SK-N-SH (cell line): Measurements from ENCODE around the gene MAN2B1. TPM values are rescaled to one million over a fixed set of nuclear protein-coding genes. Genes with fewer than 3 reads are reported as not detected.
"Not testable (repeated sequence)": the region's sequence is repeated elsewhere in the genome, so short reads cannot be mapped to it uniquely, and the experiment has no call there.

ENCODE experiments used
- CTCF ChIA-PET: fragments of 300-600, 350-600 bp; formaldehyde crosslinking; extraction: SDS; loops from one replicate; lab custom pipeline; 2021; lab: Yijun Ruan, JAX
- POLR2A ChIA-PET: fragments of 350-600 bp; sonication (Branson Sonifier 250); formaldehyde crosslinking; extraction: SDS; loops from one replicate; lab custom pipeline; 2020; ENCODE audit warnings: antibody characterized with exemption, inconsistent platforms; lab: Yijun Ruan, JAX
- DNase-seq: peaks from one replicate; pipeline ENCODE4 v3.0.0; 2012
- H2AFZ ChIP-seq: fragments of 200-600 bp; sonication (generic); 2 replicates; pipeline ENCODE4 v1.8.1; 2016; ENCODE audit warnings: antibody characterized with exemption, mild to moderate bottlenecking, low read depth
- H3F3A ChIP-seq: fragments of 200-600 bp; sonication (generic); replicated peaks from 2 replicates; pipeline ENCODE3; 2016; ENCODE audit warnings: antibody characterized with exemption, mild to moderate bottlenecking; ENCODE audit not compliant: insufficient read depth
- H3K27ac ChIP-seq, 2 experiments: fragments of 200-500 bp in 1 of 2; fragments of 200-600 bp in 1 of 2; sonication (Bioruptor generic) in 1 of 2; sonication (generic), shearing (Covaris generic) in 1 of 2; 2 replicates each; pipeline versions ENCODE4 v1.5.1 to v1.6.1; 2014 to 2016; ENCODE audit warnings: low read depth in 2 of 2, inconsistent platforms in 1 of 2, low read length in 1 of 2, mild to moderate bottlenecking in 1 of 2, mixed read lengths in 1 of 2
- H3K27me3 ChIP-seq: fragments of 200-600 bp; sonication (generic), shearing (Covaris generic); 2 replicates; pipeline ENCODE4 v1.6.1; 2016; ENCODE audit warnings: mixed run types; ENCODE audit not compliant: insufficient read depth
- H3K36me3 ChIP-seq, 2 experiments: fragments of 200-500 bp in 1 of 2; fragments of 200-600 bp in 1 of 2; sonication (Bioruptor generic) in 1 of 2; sonication (generic) in 1 of 2; replicated peaks in 1 of 2; 2 replicates each; pipeline versions ENCODE3 to v1.5.1; 2014 to 2016; ENCODE audit warnings: low read length in 1 of 2, mild to moderate bottlenecking in 1 of 2; ENCODE audit not compliant: insufficient read depth in 2 of 2, control insufficient read depth in 1 of 2
- H3K4me1 ChIP-seq, 2 experiments: fragments of 200-500 bp in 1 of 2; fragments of 200-600 bp in 1 of 2; sonication (Bioruptor generic) in 1 of 2; sonication (generic), shearing (Covaris generic) in 1 of 2; 2 replicates each; pipeline versions ENCODE4 v1.5.1 to v1.6.1; 2014 to 2016; ENCODE audit warnings: low read depth in 1 of 2, low read length in 1 of 2, mixed run types in 1 of 2; ENCODE audit not compliant: insufficient read depth in 2 of 2, control insufficient read depth in 1 of 2
- H3K4me2 ChIP-seq: fragments of 200-600 bp; sonication (generic), shearing (Covaris generic); 2 replicates; pipeline ENCODE4 v1.6.1; 2017; ENCODE audit warnings: mixed run types
- H3K4me3 ChIP-seq, 2 experiments: fragments of 200-500 bp in 1 of 2; fragments of 200-600 bp in 1 of 2; sonication (Bioruptor generic) in 1 of 2; sonication (generic), shearing (Covaris generic) in 1 of 2; 2 replicates each; pipeline versions ENCODE4 v1.5.1 to v1.8.1; 2014 to 2016; ENCODE audit warnings: low read depth in 2 of 2, inconsistent platforms in 1 of 2, low read length in 1 of 2, mild to moderate bottlenecking in 1 of 2, mixed read lengths in 1 of 2, moderate library complexity in 1 of 2
- H3K79me2 ChIP-seq: fragments of 200-600 bp; sonication (generic); 2 replicates; pipeline ENCODE4 v1.8.1; 2017; ENCODE audit warnings: mild to moderate bottlenecking; ENCODE audit not compliant: insufficient read depth
- H3K9ac ChIP-seq: fragments of 200-600 bp; sonication (generic); 2 replicates; pipeline ENCODE4 v1.6.1; 2017; ENCODE audit warnings: mixed run types
- H3K9me2 ChIP-seq: fragments of 200-600 bp; sonication (generic); 2 replicates; pipeline ENCODE4 v1.6.1; 2017; ENCODE audit warnings: mixed run types
- H3K9me3 ChIP-seq: fragments of 200-600 bp; sonication (generic); 2 replicates; pipeline ENCODE4 v1.6.1; 2017; ENCODE audit warnings: mixed run types, mild to moderate bottlenecking, moderate library complexity
- H4K20me1 ChIP-seq: fragments of 200-600 bp; sonication (generic); 2 replicates; pipeline ENCODE4 v1.6.1; 2017; ENCODE audit warnings: mild to moderate bottlenecking, mixed run types; ENCODE audit not compliant: insufficient read depth
- CHD2 ChIP-seq: fragments of 150-350 bp; IDR thresholded peaks from 2 replicates; pipeline ENCODE4 v1.6.1; 2018; ENCODE audit warnings: low read length; ENCODE audit not compliant: partially characterized antibody
- CTCF ChIP-seq: fragments of 200-600 bp; sonication (generic); IDR thresholded peaks from 2 replicates; pipeline ENCODE4 v1.6.1; 2017; ENCODE audit warnings: antibody characterized with exemption, mild to moderate bottlenecking, moderate library complexity
- ELF1 ChIP-seq: IDR thresholded peaks from 2 replicates; pipeline ENCODE4 v1.4.0; 2012
- EP300 ChIP-seq, 2 experiments: IDR thresholded peaks; 2 replicates each; pipeline versions ENCODE4 v1.4.0 to v1.6.1; 2012; ENCODE audit warnings: borderline replicate concordance in 1 of 2, low read depth in 1 of 2, low read length in 1 of 2
- GABPA ChIP-seq: IDR thresholded peaks from 2 replicates; pipeline ENCODE4 v1.4.0; 2012; ENCODE audit warnings: low read depth, mild to moderate bottlenecking
- GATA2 ChIP-seq: sonication (generic); formaldehyde crosslinking; IDR thresholded peaks from 2 replicates; pipeline ENCODE4 v1.5.0; 2020; ENCODE audit warnings: mild to moderate bottlenecking, missing genetic modification reagents
- JUND ChIP-seq: IDR thresholded peaks from 2 replicates; pipeline ENCODE4 v1.4.0; 2012
- MAX ChIP-seq: IDR thresholded peaks from 2 replicates; pipeline ENCODE4 v1.4.0; 2012; ENCODE audit warnings: low read depth
- NFIC ChIP-seq: IDR thresholded peaks from 2 replicates; pipeline ENCODE4 v1.4.0; 2012; ENCODE audit warnings: borderline replicate concordance
- POLR2AphosphoS5 ChIP-seq: IDR thresholded peaks from 2 replicates; pipeline ENCODE4 v1.6.1; 2012; ENCODE audit warnings: low read depth, low read length
- RFX5 ChIP-seq: IDR thresholded peaks from 2 replicates; pipeline ENCODE4 v1.6.1; 2012; ENCODE audit warnings: mild to moderate bottlenecking, improper control_type of control experiment, low read length
- RXRA ChIP-seq: IDR thresholded peaks from 2 replicates; pipeline ENCODE4 v1.4.0; 2012; ENCODE audit warnings: low read depth, mild to moderate bottlenecking, borderline replicate concordance
- SIN3A ChIP-seq: IDR thresholded peaks from 2 replicates; pipeline ENCODE4 v1.6.1; 2012; ENCODE audit warnings: low read depth, mild to moderate bottlenecking, low read length, moderate library complexity, borderline replicate concordance
- SMC3 ChIP-seq: IDR thresholded peaks from 2 replicates; pipeline ENCODE4 v1.6.1; 2012; ENCODE audit warnings: low read depth, low read length, improper control_type of control experiment
- TAF1 ChIP-seq: IDR thresholded peaks from 2 replicates; pipeline ENCODE4 v1.6.1; 2012; ENCODE audit warnings: low read depth, mild to moderate bottlenecking, low read length, moderate library complexity, borderline replicate concordance
- TEAD4 ChIP-seq: IDR thresholded peaks from 2 replicates; pipeline ENCODE4 v1.4.0; 2012; ENCODE audit warnings: mild to moderate bottlenecking, borderline replicate concordance; ENCODE audit not compliant: insufficient read depth
- USF2 ChIP-seq: fragments of 150-350 bp; IDR thresholded peaks from 2 replicates; pipeline ENCODE4 v1.6.1; 2017; ENCODE audit warnings: antibody characterized with exemption, low read length, low read depth, borderline replicate concordance
- YY1 ChIP-seq: IDR thresholded peaks from 2 replicates; pipeline ENCODE4 v1.4.0; 2012; ENCODE audit warnings: low read depth, mild to moderate bottlenecking
- ZBTB33 ChIP-seq: IDR thresholded peaks from 2 replicates; pipeline ENCODE4 v1.4.0; 2012; ENCODE audit warnings: low read depth, borderline replicate concordance
- WGBS: methylation state at CpG from one replicate; pipeline ENCODE4 v1.1.6; 2017; ENCODE audit warnings: low lambda C conversion rate; 5-methylcytosine and 5-hydroxymethylcytosine counted together
- polyA plus RNA-seq, 3 experiments: library from polyadenylated mRNA; depleted of rRNA; stranded (reverse); fragments of >200 nt; gene quantifications; 2 replicates each; pipeline ENCODE4 v1.2.3, GENCODE V29; 2012

MAN2B1 gene
- polyA plus RNA-seq, 1 of the 3 experiments (the other 2 are of a cell fraction): 47.0 TPM

GRCh38 chr19:12646551-12646950, 20.0 kb downstream of the MAN2B1 start:
- WGBS: 94% methylated on average over 10 of the region's 10 CpGs
- Histone ChIP-seq H3K79me2 (no peaks in the 10 kb centered on the region), H3K36me3 (no peaks in the 10 kb centered on the region), H3K4me3 (no peak overlapping the region), H3K27me3 (no peaks in the 10 kb centered on the region), H3K4me1 (peaks cover 0 to 8% of the 10 kb centered on the region in 2 experiments; a peak in 1 of 4 replicates), H3K27ac (no peak overlapping the region), H3K9me3 (no peaks in the 10 kb centered on the region), H3K4me2 (no peak overlapping the region), H4K20me1 (no peaks in the 10 kb centered on the region), H3K9ac (no peak overlapping the region), H2AFZ (no peak overlapping the region)
- CTCF ChIA-PET: interaction anchor here (1.6 kb wide), 1 partner anchor 26 kb away, joined by 9 read pairs; no protein-coding TSS in a partner anchor
- POLR2A ChIA-PET: interaction anchor here (0.6 kb wide), 1 partner anchor 11 kb away, joined by 3 read pairs; no protein-coding TSS in a partner anchor
- peak; percentile 17 for DNase-seq
- no peak for TF ChIP-seq RXRA
- TF ChIP-seq CTCF: no peak
- no peak for TF ChIP-seq NFIC
- TF ChIP-seq EP300 (IDR thresholded peaks at IDR 0.05; ENCODE audit: borderline replicate concordance in 1 of 2, low read depth in 1 of 2, low read length in 1 of 2): no peak
- no peak for TF ChIP-seq CHD2
- no peak for TF ChIP-seq MAX
- no peak for TF ChIP-seq GABPA
- TF ChIP-seq POLR2AphosphoS5: no peak
- TF ChIP-seq TAF1: no peak
- TF ChIP-seq JUND: no peak
- no peak for TF ChIP-seq USF2
- TF ChIP-seq YY1: no peak
- no peak for TF ChIP-seq RFX5
- TF ChIP-seq ELF1: no peak
- TF ChIP-seq TEAD4: no peak
- no peak for TF ChIP-seq GATA2 (CRISPR knock-in tag)
- no peak for TF ChIP-seq ZBTB33
- no peak for TF ChIP-seq SMC3
- TF ChIP-seq SIN3A: no peak
- TF ChIP-seq, all 33 proteins: peak for 0
- no peaks in the 10 kb centered on the region for H3K9me2 ChIP-seq
- no peaks in the 10 kb centered on the region for H3F3A ChIP-seq

GRCh38 chr19:12643716-12644115, 22.8 kb downstream of the MAN2B1 start:
- WGBS: 94% methylated on average over 14 of the region's 14 CpGs
- CTCF ChIA-PET, H3K79me2 ChIP-seq, H2AFZ ChIP-seq, H3K9me2 ChIP-seq, H3K27ac ChIP-seq, H3K9me3 ChIP-seq, H3K9ac ChIP-seq, DNase-seq, POLR2A ChIA-PET, H3K27me3 ChIP-seq, H3K4me3 ChIP-seq, H4K20me1 ChIP-seq, H3F3A ChIP-seq, H3K36me3 ChIP-seq, H3K4me2 ChIP-seq: not testable (repeated sequence)
- peaks cover 0 to 13% of the 10 kb centered on the region in 2 experiments; a peak in 1 of 4 replicates for H3K4me1 ChIP-seq
